GM12875 (cell line): ENCODE results near the gene PARP16.
"Not testable (repeated sequence)": the region's sequence is repeated elsewhere in the genome, so short reads cannot be mapped to it uniquely, and the experiment has no call there.

Experiments
- H3K4me3 ChIP-seq: one replicate; pipeline ENCODE4 v1.5.1; 2011; ENCODE audit warnings: low read depth, low read length, control low read depth
- TF ChIP-seq, protein P1 (sequence below): IDR thresholded peaks from 2 replicates; pipeline ENCODE4 v1.5.1; 2011; ENCODE audit warnings: low read depth, mild to moderate bottlenecking, control low read depth, inconsistent platforms, low read length, moderate library complexity, borderline replicate concordance; ENCODE audit not compliant: insufficient read depth

Gene PARP16

DNA sequence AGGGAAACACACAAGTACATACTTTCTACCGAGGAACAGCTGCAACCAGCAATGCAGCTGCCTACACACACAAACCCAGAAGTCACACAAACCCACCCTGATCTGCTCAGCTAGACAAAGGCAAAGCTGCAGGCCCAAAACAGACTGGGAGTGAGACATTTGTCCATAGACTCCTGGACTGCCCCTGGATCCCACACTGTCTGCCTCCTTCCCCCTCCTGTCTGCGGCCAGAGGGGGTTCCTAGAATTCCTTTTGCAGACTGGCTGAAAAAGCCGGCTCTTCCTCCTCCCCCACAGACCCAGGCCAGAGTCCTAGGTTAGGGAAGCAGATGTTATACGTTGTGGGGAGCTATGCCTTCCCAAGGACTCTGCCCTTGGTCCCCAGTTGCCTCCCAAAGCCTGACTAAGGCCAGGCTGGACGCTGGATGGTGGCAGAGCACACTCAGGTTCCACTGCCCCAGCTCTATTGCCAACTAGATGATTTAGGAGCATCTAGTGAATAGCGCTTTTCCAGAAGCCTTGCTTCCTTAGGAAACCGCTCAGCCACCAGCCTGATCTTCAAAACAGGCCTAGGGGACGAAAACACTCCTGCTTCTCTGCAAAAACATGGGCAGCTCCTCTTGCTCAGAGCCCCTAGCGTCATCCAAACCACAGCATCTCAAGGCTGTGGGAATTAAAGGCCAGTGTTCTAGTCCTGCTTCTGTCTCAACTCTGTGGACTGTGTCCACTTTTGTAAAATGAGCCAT is 38.0 kb downstream of the PARP16 start:
- TF ChIP-seq, protein P1, sequence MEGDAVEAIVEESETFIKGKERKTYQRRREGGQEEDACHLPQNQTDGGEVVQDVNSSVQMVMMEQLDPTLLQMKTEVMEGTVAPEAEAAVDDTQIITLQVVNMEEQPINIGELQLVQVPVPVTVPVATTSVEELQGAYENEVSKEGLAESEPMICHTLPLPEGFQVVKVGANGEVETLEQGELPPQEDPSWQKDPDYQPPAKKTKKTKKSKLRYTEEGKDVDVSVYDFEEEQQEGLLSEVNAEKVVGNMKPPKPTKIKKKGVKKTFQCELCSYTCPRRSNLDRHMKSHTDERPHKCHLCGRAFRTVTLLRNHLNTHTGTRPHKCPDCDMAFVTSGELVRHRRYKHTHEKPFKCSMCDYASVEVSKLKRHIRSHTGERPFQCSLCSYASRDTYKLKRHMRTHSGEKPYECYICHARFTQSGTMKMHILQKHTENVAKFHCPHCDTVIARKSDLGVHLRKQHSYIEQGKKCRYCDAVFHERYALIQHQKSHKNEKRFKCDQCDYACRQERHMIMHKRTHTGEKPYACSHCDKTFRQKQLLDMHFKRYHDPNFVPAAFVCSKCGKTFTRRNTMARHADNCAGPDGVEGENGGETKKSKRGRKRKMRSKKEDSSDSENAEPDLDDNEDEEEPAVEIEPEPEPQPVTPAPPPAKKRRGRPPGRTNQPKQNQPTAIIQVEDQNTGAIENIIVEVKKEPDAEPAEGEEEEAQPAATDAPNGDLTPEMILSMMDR = no peak
- no peak overlapping the region for H3K4me3 ChIP-seq

- H3K4me3 ChIP-seq = no peak overlapping the region
- TF ChIP-seq, protein P1 = no peak
These were observed 39.7 kb downstream of the PARP16 start for GRCh38 chr15:65246939-65247338.

DNA sequence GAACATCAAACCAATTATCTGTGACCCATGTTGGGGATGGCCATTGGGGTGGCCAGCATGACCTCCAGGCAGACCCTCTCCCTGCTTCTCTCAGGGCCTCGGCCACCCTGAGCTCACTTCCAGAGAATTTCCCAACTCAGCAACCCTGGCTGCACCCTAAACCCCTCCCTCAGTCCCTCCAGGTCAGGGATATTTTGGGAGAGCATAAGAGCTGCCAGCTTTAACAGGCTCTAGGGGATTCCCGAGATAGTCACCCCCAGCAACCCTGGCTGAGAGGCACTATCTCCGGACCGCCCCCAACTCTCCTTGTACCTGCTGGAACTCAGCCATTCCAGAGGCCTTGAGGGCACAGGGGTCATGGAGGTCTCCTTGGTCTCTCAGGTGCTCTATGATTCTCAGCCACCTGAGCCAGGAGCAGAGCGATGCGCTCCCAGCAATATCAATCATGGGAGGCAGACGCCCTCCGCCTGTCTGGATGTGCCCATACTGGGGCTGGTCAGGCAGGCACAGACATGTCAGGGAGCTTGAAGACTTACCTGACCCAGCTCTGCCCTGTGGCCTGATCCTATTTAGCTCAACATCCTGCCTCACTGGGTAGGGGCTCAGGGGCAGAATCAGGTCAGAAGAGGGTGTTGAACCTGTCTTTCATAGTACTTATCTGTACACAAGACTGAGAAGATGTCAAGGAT is 40.5 kb downstream of the PARP16 start:
- no peak overlapping the region for H3K4me3 ChIP-seq
- TF ChIP-seq, protein P1 = no peak

- TF ChIP-seq, protein P1 = no peak
- no peak overlapping the region for H3K4me3 ChIP-seq
These were observed 41.4 kb downstream of the PARP16 start for GRCh38 chr15:65245096-65245856.

DNA sequence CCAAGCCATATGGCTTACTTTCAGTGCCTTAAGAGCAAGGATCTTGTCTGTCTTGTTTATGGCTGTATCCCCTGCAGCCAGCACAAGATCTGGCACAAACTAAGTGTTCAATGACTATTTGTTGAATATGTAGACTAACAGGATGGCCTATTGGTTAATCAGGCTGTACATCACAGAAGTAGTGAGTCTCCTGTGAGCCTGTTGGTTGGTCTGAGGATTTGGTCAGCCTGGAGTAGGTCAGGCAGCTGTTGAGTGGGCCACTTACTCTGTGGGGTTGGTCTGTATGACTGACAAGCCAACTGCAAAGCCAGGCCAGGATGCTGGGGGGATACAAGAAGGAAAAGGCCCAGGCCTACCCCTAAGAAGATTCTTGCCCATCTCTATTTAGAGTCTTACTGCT is 42.0 kb downstream of the PARP16 start:
- TF ChIP-seq, protein P1 = no peak

DNA sequence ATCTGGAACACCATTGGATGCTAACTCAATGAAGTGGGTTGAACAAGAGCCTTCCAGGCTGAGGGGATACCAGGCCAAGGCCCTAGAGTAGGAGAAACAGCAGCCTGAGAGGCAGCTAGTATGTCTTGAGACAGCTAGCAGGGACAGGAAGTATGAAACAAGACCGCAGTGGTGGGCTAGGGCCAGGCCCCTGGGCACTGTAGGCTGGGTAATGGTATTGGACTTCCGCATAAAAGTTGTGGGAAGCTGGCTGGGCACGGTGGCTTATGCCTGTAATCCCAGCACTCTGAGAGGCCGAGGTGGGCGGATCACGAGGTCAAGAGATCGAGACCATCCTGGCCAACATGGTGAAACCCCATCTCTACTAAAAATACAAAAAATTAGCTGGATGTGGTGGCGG is 50.2 kb downstream of the PARP16 start:
- not testable (repeated sequence) for H3K4me3 ChIP-seq

More for the DNA sequence above, 42.0 kb downstream of the PARP16 start:
- no peak overlapping the region for H3K4me3 ChIP-seq

GRCh38 chr15:65233696-65234095 is 53.0 kb downstream of the PARP16 start:
- TF ChIP-seq, protein P1 = no peak
- no peak overlapping the region for H3K4me3 ChIP-seq
